GM18517 (cell line): ENCODE data around the gene ZNF83.
"Not testable (repeated sequence)": the region's sequence is repeated elsewhere in the genome, so short reads cannot be mapped to it uniquely, and the experiment has no call there.

Experiments
- ATAC-seq: cut with Tn5 transposase; IDR thresholded peaks from one replicate; pipeline ENCODE4 v1.9.1; 2021; ENCODE audit warnings: mild to moderate bottlenecking, moderate library complexity; ENCODE audit not compliant: unreplicated experiment

Gene ZNF83

GRCh38 chr19:52640916-52641315 is 2.8 kb upstream of the ZNF83 start:
- no peak for ATAC-seq

- ATAC-seq: no peak
Observed at GRCh38 chr19:52639996-52640395, 1.8 kb upstream of the ZNF83 start.

- peak; percentile 17 for ATAC-seq
Observed at GRCh38 chr19:52638601-52639000, 446 bp upstream of the ZNF83 start.

GRCh38 chr19:52635786-52636570 is 2.2 kb downstream of the ZNF83 start:
- ATAC-seq: no peak

GRCh38 chr19:52627441-52627840 is 10.7 kb downstream of the ZNF83 start:
- not testable (repeated sequence) for ATAC-seq

GRCh38 chr19:52626915-52627314 is 11.2 kb downstream of the ZNF83 start:
- no peak for ATAC-seq

GRCh38 chr19:52622261-52622660 is 15.9 kb downstream of the ZNF83 start:
- no peak for ATAC-seq

GRCh38 chr19:52621376-52621775 is 16.8 kb downstream of the ZNF83 start:
- no peak for ATAC-seq

- ATAC-seq: no peak
Observed at GRCh38 chr19:52613299-52613906, 24.8 kb downstream of the ZNF83 start.

- no peak for ATAC-seq
Observed at GRCh38 chr19:52603558-52604207, 34.5 kb downstream of the ZNF83 start.

- ATAC-seq: no peak
Observed at GRCh38 chr19:52602941-52603340, 35.2 kb downstream of the ZNF83 start.

GRCh38 chr19:52601974-52602366 is 36.2 kb downstream of the ZNF83 start:
- not testable (repeated sequence) for ATAC-seq

GRCh38 chr19:52601025-52601973 is 36.9 kb downstream of the ZNF83 start:
- ATAC-seq: peak; percentile 87

- no peak for ATAC-seq
Observed at GRCh38 chr19:52600639-52601024, 37.5 kb downstream of the ZNF83 start.

- no peak for ATAC-seq
Observed at GRCh38 chr19:52599241-52599640, 38.9 kb downstream of the ZNF83 start.

GRCh38 chr19:52593441-52593840 is 44.7 kb downstream of the ZNF83 start:
- not testable (repeated sequence) for ATAC-seq

- ATAC-seq: no peak
Observed at GRCh38 chr19:52592301-52592700, 45.9 kb downstream of the ZNF83 start.

GRCh38 chr19:52590728-52591127 is 47.4 kb downstream of the ZNF83 start:
- ATAC-seq: no peak

- ATAC-seq: no peak
Observed at GRCh38 chr19:52585604-52586003, 52.6 kb downstream of the ZNF83 start.

GRCh38 chr19:52584736-52585440 is 53.3 kb downstream of the ZNF83 start:
- ATAC-seq: no peak
